ENCODE data around the gene NR2E1. TPM values are rescaled to one million over a fixed set of nuclear protein-coding genes. Genes with fewer than 3 reads are reported as not detected.

The NR2E1 gene
- total and polyA plus RNA-seq, 2 of the 4 experiments (the other 2 are of a cell fraction), result not detected

- TF ChIP-seq CTCF (conservative IDR thresholded peaks at IDR 0.05; ENCODE audit: low read depth, low read length), result no peak
- no peak for TF ChIP-seq MAZ (IDR thresholded peaks at IDR 0.05; ENCODE audit: borderline replicate concordance, low read depth, low read length)
- TF ChIP-seq ELK1 (IDR thresholded peaks at IDR 0.05; ENCODE audit: borderline replicate concordance, low read depth, low read length), result no peak
- no peak for TF ChIP-seq POLR2A (IDR thresholded peaks at IDR 0.05; ENCODE audit: low read depth, low read length)
- no peak for TF ChIP-seq NFE2L2 (IDR thresholded peaks at IDR 0.05; ENCODE audit: low read depth, low read length)
- TF ChIP-seq SMC3 (IDR thresholded peaks at IDR 0.05; ENCODE audit: low read depth, low read length), result no peak
- no peak for TF ChIP-seq CHD1 (IDR thresholded peaks at IDR 0.05; ENCODE audit: low read depth, low read length)
- TF ChIP-seq RAD21 (IDR thresholded peaks at IDR 0.05; ENCODE audit: low read length), result no peak
- no peak for TF ChIP-seq MXI1 (IDR thresholded peaks at IDR 0.05; ENCODE audit: borderline replicate concordance, low read depth, low read length)
- TF ChIP-seq BHLHE40 (IDR thresholded peaks at IDR 0.05; ENCODE audit: low read depth, low read length), result no peak
- TF ChIP-seq CEBPB (IDR thresholded peaks at IDR 0.05; ENCODE audit: low read depth, low read length), result no peak
- no peak for TF ChIP-seq USF2 (IDR thresholded peaks at IDR 0.05; ENCODE audit: low read depth, low read length)
- no peak for TF ChIP-seq MAFK (IDR thresholded peaks at IDR 0.05; ENCODE audit: low read depth, low read length)
- no peak for TF ChIP-seq FOS (IDR thresholded peaks at IDR 0.05; ENCODE audit: low read depth, low read length)
- TF ChIP-seq RFX5 (IDR thresholded peaks at IDR 0.05; ENCODE audit: low read depth, low read length), result no peak
- no peak for TF ChIP-seq RCOR1 (IDR thresholded peaks at IDR 0.05; ENCODE audit: insufficient replicate concordance, low read length)
- H2AK5ac ChIP-seq (ENCODE audit: low read depth, low read length), result no peak overlapping the region
- in situ Hi-C loops (cut with MboI; ENCODE audit: low sequenced_read_pairs) (no loop called here), intact Hi-C loops (cut with micrococcal nuclease) (no loop called here), dilution Hi-C loops (cut with HindIII; ENCODE audit: low sequenced_read_pairs, unreplicated experiment) (no loop called here)
- no peak overlapping the region for H2BK5ac ChIP-seq (ENCODE audit: low read depth, low read length, poor library complexity, severe bottlenecking)
- CTCF ChIA-PET, result interaction anchor here (1.3 kb wide), 1 partner anchor 12 kb away, joined by 3 read pairs; no protein-coding TSS in a partner anchor
- H4K20me1 ChIP-seq (ENCODE audit: insufficient read depth, low read length), result no peaks in the 10 kb centered on the region; the same call in none of the 2 replicates
- H3K27me3 ChIP-seq (ENCODE audit: control insufficient read depth, insufficient read depth, low read length), result peaks cover 99% of the 10 kb centered on the region
- DNase-seq, result no peak
- H3K9me1 ChIP-seq (ENCODE audit: insufficient read depth, low read length), result no peaks in the 10 kb centered on the region; the same call in 1 of the 2 replicates
- WGBS, 2 experiments (ENCODE audit: extremely low coverage in 2 of 2, insufficient read length in 1 of 2), result 32% methylated on average over 20 of the region's 35 CpGs; no CpG with 5 or more reads in 1 of the 2 experiments
- no peak overlapping the region for H2BK15ac ChIP-seq (ENCODE audit: low read depth, low read length)
- no peak overlapping the region for H3K56ac ChIP-seq (ENCODE audit: extremely low read depth, insufficient read depth, low read length)
- no peaks in the 10 kb centered on the region for H3K79me1 ChIP-seq (ENCODE audit: low read depth in 1 of 2, low read length in 2 of 2)
- H3K4me2 ChIP-seq (ENCODE audit: low read depth, low read length), result no peak overlapping the region
- no peak overlapping the region for H4K8ac ChIP-seq (ENCODE audit: low read depth in 2 of 2, low read length in 2 of 2)
- POLR2A ChIA-PET (ENCODE audit: unreplicated experiment), result no interaction called here
- H3K4me3 ChIP-seq (ENCODE audit: insufficient read depth, low read depth, low read length), result no peak overlapping the region
- no peak overlapping the region for H3K27ac ChIP-seq (ENCODE audit: insufficient read depth, low read length)
- no peaks in the 10 kb centered on the region for H3K36me3 ChIP-seq (ENCODE audit: control insufficient read depth, insufficient read depth, low read length)
- H3K4me1 ChIP-seq (ENCODE audit: control insufficient read depth, insufficient read depth, low read length), result no peaks in the 10 kb centered on the region; the same call in 1 of the 2 replicates
- peaks cover 9% of the 10 kb centered on the region for H3K9me3 ChIP-seq (ENCODE audit: control insufficient read depth, insufficient read depth, low read length)
- H2AFZ ChIP-seq (replicated peaks; ENCODE audit: low read length, poor library complexity), result peak overlapping the region; percentile 43
- no peak overlapping the region for H4K5ac ChIP-seq (ENCODE audit: low read depth, low read length)
- no peak overlapping the region for H3K14ac ChIP-seq (replicated peaks; ENCODE audit: low read depth, low read length)
- no peak for ATAC-seq (ENCODE audit: low read depth)
- no peak overlapping the region for H3K23ac ChIP-seq (ENCODE audit: low read depth, low read length)
- no peak overlapping the region for H2BK120ac ChIP-seq (ENCODE audit: low read depth, low read length)
- H2AK9ac ChIP-seq (replicated peaks; ENCODE audit: low read depth, low read length, poor library complexity), result no peak overlapping the region
- no peak overlapping the region for H2BK20ac ChIP-seq (ENCODE audit: low read depth, low read length)
- H4K91ac ChIP-seq (ENCODE audit: insufficient read depth, low read depth, low read length), result no peak overlapping the region
- H3K18ac ChIP-seq (ENCODE audit: low read depth, low read length), result no peak overlapping the region
- H3K9ac ChIP-seq (ENCODE audit: low read depth, low read length), result no peak overlapping the region
- no peak overlapping the region for H3K4ac ChIP-seq (ENCODE audit: low read depth, low read length)
- BruUV-seq (replicated peaks), result no TSS peak
These were observed 1.7 kb downstream of the NR2E1 start for GRCh38 chr6:108167449-108168089.

Data from IMR-90 (cell line).